Left lobe of liver (tissue), 2 donors: ENCODE results near the gene ELK3. TPM values are rescaled to one million over a fixed set of nuclear protein-coding genes. Genes with fewer than 3 reads are reported as not detected.

ENCODE experiments used
- ATAC-seq: fragments of 200-7000 bp; cut with Tn5 transposase; one replicate; pipeline ENCODE4 v1.9.1; 2020; ENCODE audit warnings: mild to moderate bottlenecking, moderate library complexity
- DNase-seq: peaks from one replicate; pipeline ENCODE4 v3.0.0-alpha.2; 2020; ENCODE audit warnings: low spot score
- total RNA-seq: library from RNA; stranded (reverse); gene quantifications from one replicate; pipeline ENCODE4 v1.2.1, GENCODE V29; 2021
- donor health status: DM: no; HTN: no; CAD: no; lungs with moderate emphysema.
- donor health status: DM: no; HTN: yes; CAD: no.

The ELK3 gene
- total RNA-seq, 1 donor from 2014 or later: 6.6 TPM

- no peak for DNase-seq
- ATAC-seq: no peak
Observed at GRCh38 chr12:96186607-96187301, 7.4 kb upstream of the ELK3 start.

GRCh38 chr12:96187956-96188355 lies 6.2 kb upstream of the ELK3 start:
- ATAC-seq (no peak), DNase-seq (no peak)

GRCh38 chr12:96189781-96190180 lies 4.4 kb upstream of the ELK3 start:
- DNase-seq (no peak), ATAC-seq (no peak)

- DNase-seq: no peak
- ATAC-seq: no peak
Observed at GRCh38 chr12:96190413-96191108, 3.6 kb upstream of the ELK3 start.

GRCh38 chr12:96192926-96193573 lies 1.1 kb upstream of the ELK3 start:
- ATAC-seq (no peak), DNase-seq (no peak)

- no peak for ATAC-seq
Observed at GRCh38 chr12:96194576-96194889, 358 bp downstream of the ELK3 start.

GRCh38 chr12:96194971-96195844 lies 1.0 kb downstream of the ELK3 start:
- ATAC-seq: peak; percentile 29

More at GRCh38 chr12:96194576-96194889, 358 bp downstream of the ELK3 start:
- DNase-seq: no peak

GRCh38 chr12:96195845-96196451 lies 1.8 kb downstream of the ELK3 start:
- DNase-seq: no peak
- no peak for ATAC-seq

More at GRCh38 chr12:96194971-96195844, 1.0 kb downstream of the ELK3 start:
- no peak for DNase-seq

GRCh38 chr12:96196781-96197180 lies 2.6 kb downstream of the ELK3 start:
- ATAC-seq: no peak

GRCh38 chr12:96197503-96198272 lies 3.5 kb downstream of the ELK3 start:
- ATAC-seq: no peak
- no peak for DNase-seq

More at GRCh38 chr12:96196781-96197180, 2.6 kb downstream of the ELK3 start:
- DNase-seq: no peak

GRCh38 chr12:96198965-96199364 lies 4.8 kb downstream of the ELK3 start:
- no peak for ATAC-seq
- DNase-seq: no peak

GRCh38 chr12:96199464-96199863 lies 5.3 kb downstream of the ELK3 start:
- DNase-seq (no peak), ATAC-seq (no peak)

- no peak for ATAC-seq
- no peak for DNase-seq
Observed at GRCh38 chr12:96201272-96202227, 7.4 kb downstream of the ELK3 start.

- ATAC-seq: no peak
- DNase-seq: no peak
Observed at GRCh38 chr12:96204381-96204780, 10.2 kb downstream of the ELK3 start.

- no peak for DNase-seq
- no peak for ATAC-seq
Observed at GRCh38 chr12:96205908-96206307, 11.7 kb downstream of the ELK3 start.

GRCh38 chr12:96206936-96207662 lies 12.9 kb downstream of the ELK3 start:
- ATAC-seq (no peak), DNase-seq (no peak)

GRCh38 chr12:96208346-96208745 lies 14.2 kb downstream of the ELK3 start:
- DNase-seq: no peak
- no peak for ATAC-seq
